Measurements from ENCODE around the gene SIM1. TPM values are rescaled to one million over a fixed set of nuclear protein-coding genes. Genes with fewer than 3 reads are reported as not detected.

The SIM1 gene
- total RNA-seq, 3 donors from 2014 or later: not detected

DNA sequence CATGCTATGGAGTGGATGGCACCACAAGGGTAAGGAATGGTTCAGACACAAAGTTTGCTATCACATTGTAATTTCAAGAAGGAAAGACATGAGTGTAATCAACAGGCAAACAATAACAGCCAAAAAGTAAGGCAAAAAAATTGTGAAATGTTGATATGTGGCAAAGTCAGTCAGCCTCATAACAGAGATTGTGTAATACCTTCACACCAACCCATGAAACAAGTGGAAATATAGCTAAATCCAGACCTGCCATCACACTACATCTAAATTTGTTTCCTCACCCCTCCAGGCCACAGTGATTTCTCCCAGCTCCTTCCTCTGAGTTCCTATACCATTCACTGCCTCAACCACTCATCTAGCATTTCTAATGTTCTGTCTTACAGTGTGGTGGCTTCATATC is 37.3 kb downstream of the SIM1 start:
- no peaks in the 10 kb centered on the region for H3K4me1 ChIP-seq (ENCODE audit: low read depth)
- TF ChIP-seq, protein P1, sequence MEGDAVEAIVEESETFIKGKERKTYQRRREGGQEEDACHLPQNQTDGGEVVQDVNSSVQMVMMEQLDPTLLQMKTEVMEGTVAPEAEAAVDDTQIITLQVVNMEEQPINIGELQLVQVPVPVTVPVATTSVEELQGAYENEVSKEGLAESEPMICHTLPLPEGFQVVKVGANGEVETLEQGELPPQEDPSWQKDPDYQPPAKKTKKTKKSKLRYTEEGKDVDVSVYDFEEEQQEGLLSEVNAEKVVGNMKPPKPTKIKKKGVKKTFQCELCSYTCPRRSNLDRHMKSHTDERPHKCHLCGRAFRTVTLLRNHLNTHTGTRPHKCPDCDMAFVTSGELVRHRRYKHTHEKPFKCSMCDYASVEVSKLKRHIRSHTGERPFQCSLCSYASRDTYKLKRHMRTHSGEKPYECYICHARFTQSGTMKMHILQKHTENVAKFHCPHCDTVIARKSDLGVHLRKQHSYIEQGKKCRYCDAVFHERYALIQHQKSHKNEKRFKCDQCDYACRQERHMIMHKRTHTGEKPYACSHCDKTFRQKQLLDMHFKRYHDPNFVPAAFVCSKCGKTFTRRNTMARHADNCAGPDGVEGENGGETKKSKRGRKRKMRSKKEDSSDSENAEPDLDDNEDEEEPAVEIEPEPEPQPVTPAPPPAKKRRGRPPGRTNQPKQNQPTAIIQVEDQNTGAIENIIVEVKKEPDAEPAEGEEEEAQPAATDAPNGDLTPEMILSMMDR (IDR thresholded peaks at IDR 0.05): no peak
- no peaks in the 10 kb centered on the region for H3K36me3 ChIP-seq (ENCODE audit: low read depth)
- ATAC-seq (no peak), DNase-seq (no peak)
- H3K4me3 ChIP-seq: no peak overlapping the region
- no peaks in the 10 kb centered on the region for H3K9me3 ChIP-seq
- intact Hi-C loops (cut with DNase I, micrococcal nuclease): no loop called here

DNA sequence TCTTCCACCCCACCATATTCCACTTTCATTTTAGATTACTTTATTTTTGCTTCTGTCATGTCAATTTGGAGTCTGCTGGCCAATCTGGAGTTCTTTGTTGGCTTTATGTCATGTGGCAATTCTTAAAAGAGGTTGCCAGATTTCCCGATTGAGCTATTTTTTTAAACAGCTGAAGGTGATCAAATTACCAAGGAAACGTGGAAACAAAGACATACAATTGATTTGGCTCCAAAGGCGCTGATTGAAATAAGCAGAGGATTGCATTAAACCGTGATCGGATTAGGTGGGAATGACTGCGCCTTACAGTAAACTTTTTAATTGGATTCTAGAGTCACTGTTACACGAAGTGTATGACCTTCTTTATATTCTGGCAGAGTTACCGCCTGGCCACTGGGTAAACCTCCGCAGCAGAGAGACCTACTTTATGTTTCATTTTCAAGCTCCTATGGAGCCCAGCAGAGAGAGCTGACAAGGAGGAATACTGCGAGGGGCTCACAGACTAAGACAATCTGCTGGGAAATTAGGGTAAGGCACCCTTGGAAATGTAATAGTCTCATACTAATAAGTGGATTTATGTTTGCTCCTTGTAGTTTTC is 37.9 kb downstream of the SIM1 start:
- H3K36me3 ChIP-seq (ENCODE audit: low read depth): no peaks in the 10 kb centered on the region
- DNase-seq (no peak), ATAC-seq (no peak)
- intact Hi-C loops (cut with DNase I, micrococcal nuclease): no loop called here
- no peak overlapping the region for H3K4me3 ChIP-seq
- TF ChIP-seq, protein P1 (IDR thresholded peaks at IDR 0.05): no peak
- no peaks in the 10 kb centered on the region for H3K4me1 ChIP-seq (ENCODE audit: low read depth)
- H3K9me3 ChIP-seq: no peaks in the 10 kb centered on the region

DNA sequence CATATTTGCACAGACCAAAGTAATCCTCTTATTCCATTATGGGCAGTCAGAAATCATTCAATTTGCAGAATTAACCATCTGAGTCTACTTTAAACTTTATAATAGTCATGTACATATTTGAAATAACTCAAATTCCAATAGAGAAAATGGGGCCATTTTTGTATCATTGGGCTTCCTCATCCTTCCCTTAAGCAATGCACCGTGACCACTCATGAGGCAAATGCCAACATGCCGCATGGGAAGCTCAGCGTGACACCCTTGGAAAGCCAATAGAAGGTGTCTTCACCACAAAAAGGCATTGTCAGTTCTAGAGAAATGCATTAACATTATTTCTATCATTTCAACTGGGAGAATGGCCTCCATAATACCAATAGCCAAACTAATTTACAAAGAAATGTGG is 38.5 kb downstream of the SIM1 start:
- TF ChIP-seq, protein P1 (IDR thresholded peaks at IDR 0.05): no peak
- ATAC-seq (no peak), DNase-seq (no peak)
- Histone ChIP-seq H3K36me3 (ENCODE audit: low read depth) (no peaks in the 10 kb centered on the region), H3K4me1 (ENCODE audit: low read depth) (no peaks in the 10 kb centered on the region), H3K9me3 (no peaks in the 10 kb centered on the region), H3K4me3 (no peak overlapping the region)
- intact Hi-C loops (cut with DNase I, micrococcal nuclease): no loop called here

DNA sequence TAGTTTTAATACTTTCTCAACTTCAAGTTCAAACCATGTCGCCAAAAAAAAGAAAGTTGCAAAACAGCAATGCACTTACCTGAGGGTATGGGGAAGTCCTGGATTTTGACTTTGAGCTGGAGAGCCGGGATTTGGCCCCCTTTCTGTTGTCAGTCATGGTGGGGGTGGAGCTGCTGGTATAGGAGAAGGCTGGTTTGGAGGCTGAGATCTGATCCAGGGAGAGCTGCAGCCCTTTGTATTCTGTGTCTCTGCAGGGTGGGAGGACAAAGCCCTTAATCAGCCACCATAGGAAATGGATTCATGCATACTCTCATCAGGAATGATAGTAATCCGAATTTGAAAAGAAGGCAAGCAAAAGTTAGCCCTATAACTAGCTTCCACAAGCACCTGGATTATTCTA is 44.0 kb downstream of the SIM1 start:
- intact Hi-C loops (cut with DNase I, micrococcal nuclease): no loop called here
- DNase-seq (no peak), ATAC-seq (no peak)
- Histone ChIP-seq H3K4me1 (ENCODE audit: low read depth) (no peaks in the 10 kb centered on the region), H3K36me3 (ENCODE audit: low read depth) (no peaks in the 10 kb centered on the region), H3K9me3 (no peaks in the 10 kb centered on the region), H3K4me3 (no peak overlapping the region)
- TF ChIP-seq, protein P1 (IDR thresholded peaks at IDR 0.05): no peak

DNA sequence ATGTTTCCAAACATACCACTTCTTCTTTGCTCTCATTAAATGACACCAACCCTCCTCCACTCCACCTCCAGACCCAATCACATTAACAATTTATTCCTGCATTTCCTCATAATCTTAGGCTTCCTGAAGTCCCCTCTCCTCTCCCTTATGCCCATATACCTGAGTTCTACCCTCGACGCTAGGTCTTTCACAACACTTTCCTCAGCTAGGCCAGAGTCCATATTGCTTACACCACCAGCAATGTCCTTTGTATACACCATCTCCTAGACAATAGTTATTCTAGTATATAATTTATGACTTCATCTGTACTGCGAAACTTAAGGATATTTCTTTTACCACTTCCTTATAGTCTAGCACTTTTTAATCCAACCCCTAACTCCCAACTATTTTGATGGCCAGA is 47.7 kb downstream of the SIM1 start:
- Histone ChIP-seq H3K4me1 (ENCODE audit: low read depth) (no peaks in the 10 kb centered on the region), H3K36me3 (ENCODE audit: low read depth) (no peaks in the 10 kb centered on the region), H3K4me3 (no peak overlapping the region), H3K9me3 (no peaks in the 10 kb centered on the region)
- ATAC-seq (no peak), DNase-seq (no peak)
- intact Hi-C loops (cut with DNase I, micrococcal nuclease): no loop called here
- TF ChIP-seq, protein P1 (IDR thresholded peaks at IDR 0.05): no peak

DNA sequence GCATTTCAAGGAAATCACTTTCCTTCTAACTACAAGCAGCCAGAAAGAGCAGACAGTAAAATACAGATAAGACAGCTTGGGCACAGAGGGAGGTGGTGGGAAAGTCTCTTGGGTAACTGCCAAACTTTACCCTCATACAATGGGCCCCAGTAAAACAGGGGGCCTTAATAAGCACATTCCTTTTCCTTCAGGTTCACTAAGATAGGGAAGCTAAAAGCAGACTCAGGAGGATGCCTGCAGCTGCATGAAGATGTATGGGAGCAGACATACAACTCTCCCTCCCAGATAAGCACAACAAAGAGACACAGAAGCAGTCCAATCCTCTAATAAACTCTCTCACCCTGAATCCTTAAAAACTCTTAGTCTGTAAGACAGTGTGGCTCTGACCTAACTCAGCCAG is 49.0 kb downstream of the SIM1 start:
- no peaks in the 10 kb centered on the region for H3K9me3 ChIP-seq
- TF ChIP-seq, protein P1 (IDR thresholded peaks at IDR 0.05): no peak
- no peak overlapping the region for H3K4me3 ChIP-seq
- ATAC-seq: no peak
- intact Hi-C loops (cut with DNase I, micrococcal nuclease): no loop called here
- H3K36me3 ChIP-seq (ENCODE audit: low read depth): no peaks in the 10 kb centered on the region
- no peaks in the 10 kb centered on the region for H3K4me1 ChIP-seq (ENCODE audit: low read depth)
- DNase-seq: no peak

All from mucosa of descending colon (tissue), 3 donors.